HL-60 (cell line): ENCODE results near the gene RRAGD.

ENCODE experiments used
- DNase-seq, 2 experiments: peaks; one replicate each; pipeline ENCODE4 v3.0.0-alpha.2; 2010 to 2020; ENCODE audit warnings: low read depth in 1 of 2, low spot score in 1 of 2
- H3K27ac ChIP-seq: fragments of 250-450 bp; sonication (Bioruptor Pico); replicated peaks from 2 replicates; pipeline ENCODE4 v1.5.1; 2020; ENCODE audit warnings: mild to moderate bottlenecking, moderate library complexity
- H3K27me3 ChIP-seq: fragments of 250-450 bp; sonication (Bioruptor Pico); 2 replicates; pipeline ENCODE4 v1.5.1; 2021; ENCODE audit warnings: mild to moderate bottlenecking, moderate library complexity; ENCODE audit not compliant: insufficient read depth, poor library complexity, severe bottlenecking
- H3K4me3 ChIP-seq: replicated peaks from 2 replicates; pipeline ENCODE4 v1.5.1; 2011; ENCODE audit warnings: mild to moderate bottlenecking, control low read depth, low read length; ENCODE audit not compliant: insufficient read depth
- GABPA ChIP-seq: IDR thresholded peaks from 2 replicates; pipeline ENCODE4 v1.6.1; 2012; ENCODE audit warnings: low read depth
- POLR2AphosphoS5 ChIP-seq: IDR thresholded peaks from 2 replicates; pipeline ENCODE4 v1.6.1; 2012; ENCODE audit warnings: low read depth
- SPI1 ChIP-seq: IDR thresholded peaks from 2 replicates; pipeline ENCODE4 v1.6.1; 2012; ENCODE audit warnings: low read depth, mild to moderate bottlenecking, borderline replicate concordance
- TF ChIP-seq, protein P1 (sequence below): IDR thresholded peaks from 2 replicates; pipeline ENCODE4 v1.6.1; 2012; ENCODE audit warnings: low read depth; ENCODE audit not compliant: insufficient replicate concordance
- TF ChIP-seq, protein P2 (sequence below): IDR thresholded peaks from one replicate; pipeline ENCODE4 v1.5.1; 2011; ENCODE audit warnings: low read length, control low read depth, inconsistent platforms; ENCODE audit not compliant: insufficient read depth

The RRAGD gene

DNA sequence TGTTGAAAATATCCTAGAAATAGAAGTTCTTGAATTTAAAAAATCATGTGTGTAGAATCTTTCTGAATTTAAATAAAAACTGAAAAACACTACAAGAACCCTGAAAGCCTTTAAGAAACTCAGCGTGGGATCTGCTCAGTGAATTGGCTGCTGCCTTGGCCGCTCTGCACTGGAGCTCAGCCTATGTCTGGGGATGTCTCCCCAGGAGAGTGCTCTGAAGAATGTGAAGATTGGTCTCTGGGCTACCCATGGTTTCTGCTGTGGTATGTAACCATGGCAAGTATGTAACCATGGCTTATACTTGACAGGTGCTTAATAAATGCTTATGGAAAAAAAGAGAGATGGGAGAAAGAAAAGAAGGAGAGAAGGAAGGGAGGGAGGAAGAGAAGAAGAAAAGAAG, 3.1 kb upstream of the RRAGD start:
- H3K27ac ChIP-seq, result no peak overlapping the region
- DNase-seq, result no peak
- TF ChIP-seq, protein P1, sequence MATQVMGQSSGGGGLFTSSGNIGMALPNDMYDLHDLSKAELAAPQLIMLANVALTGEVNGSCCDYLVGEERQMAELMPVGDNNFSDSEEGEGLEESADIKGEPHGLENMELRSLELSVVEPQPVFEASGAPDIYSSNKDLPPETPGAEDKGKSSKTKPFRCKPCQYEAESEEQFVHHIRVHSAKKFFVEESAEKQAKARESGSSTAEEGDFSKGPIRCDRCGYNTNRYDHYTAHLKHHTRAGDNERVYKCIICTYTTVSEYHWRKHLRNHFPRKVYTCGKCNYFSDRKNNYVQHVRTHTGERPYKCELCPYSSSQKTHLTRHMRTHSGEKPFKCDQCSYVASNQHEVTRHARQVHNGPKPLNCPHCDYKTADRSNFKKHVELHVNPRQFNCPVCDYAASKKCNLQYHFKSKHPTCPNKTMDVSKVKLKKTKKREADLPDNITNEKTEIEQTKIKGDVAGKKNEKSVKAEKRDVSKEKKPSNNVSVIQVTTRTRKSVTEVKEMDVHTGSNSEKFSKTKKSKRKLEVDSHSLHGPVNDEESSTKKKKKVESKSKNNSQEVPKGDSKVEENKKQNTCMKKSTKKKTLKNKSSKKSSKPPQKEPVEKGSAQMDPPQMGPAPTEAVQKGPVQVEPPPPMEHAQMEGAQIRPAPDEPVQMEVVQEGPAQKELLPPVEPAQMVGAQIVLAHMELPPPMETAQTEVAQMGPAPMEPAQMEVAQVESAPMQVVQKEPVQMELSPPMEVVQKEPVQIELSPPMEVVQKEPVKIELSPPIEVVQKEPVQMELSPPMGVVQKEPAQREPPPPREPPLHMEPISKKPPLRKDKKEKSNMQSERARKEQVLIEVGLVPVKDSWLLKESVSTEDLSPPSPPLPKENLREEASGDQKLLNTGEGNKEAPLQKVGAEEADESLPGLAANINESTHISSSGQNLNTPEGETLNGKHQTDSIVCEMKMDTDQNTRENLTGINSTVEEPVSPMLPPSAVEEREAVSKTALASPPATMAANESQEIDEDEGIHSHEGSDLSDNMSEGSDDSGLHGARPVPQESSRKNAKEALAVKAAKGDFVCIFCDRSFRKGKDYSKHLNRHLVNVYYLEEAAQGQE, result no peak
- TF ChIP-seq GABPA (no peak), POLR2AphosphoS5 (no peak), SPI1 (no peak)
- TF ChIP-seq, protein P2, sequence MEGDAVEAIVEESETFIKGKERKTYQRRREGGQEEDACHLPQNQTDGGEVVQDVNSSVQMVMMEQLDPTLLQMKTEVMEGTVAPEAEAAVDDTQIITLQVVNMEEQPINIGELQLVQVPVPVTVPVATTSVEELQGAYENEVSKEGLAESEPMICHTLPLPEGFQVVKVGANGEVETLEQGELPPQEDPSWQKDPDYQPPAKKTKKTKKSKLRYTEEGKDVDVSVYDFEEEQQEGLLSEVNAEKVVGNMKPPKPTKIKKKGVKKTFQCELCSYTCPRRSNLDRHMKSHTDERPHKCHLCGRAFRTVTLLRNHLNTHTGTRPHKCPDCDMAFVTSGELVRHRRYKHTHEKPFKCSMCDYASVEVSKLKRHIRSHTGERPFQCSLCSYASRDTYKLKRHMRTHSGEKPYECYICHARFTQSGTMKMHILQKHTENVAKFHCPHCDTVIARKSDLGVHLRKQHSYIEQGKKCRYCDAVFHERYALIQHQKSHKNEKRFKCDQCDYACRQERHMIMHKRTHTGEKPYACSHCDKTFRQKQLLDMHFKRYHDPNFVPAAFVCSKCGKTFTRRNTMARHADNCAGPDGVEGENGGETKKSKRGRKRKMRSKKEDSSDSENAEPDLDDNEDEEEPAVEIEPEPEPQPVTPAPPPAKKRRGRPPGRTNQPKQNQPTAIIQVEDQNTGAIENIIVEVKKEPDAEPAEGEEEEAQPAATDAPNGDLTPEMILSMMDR, result no peak
- H3K4me3 ChIP-seq, result no peak overlapping the region
- H3K27me3 ChIP-seq, result no peaks in the 10 kb centered on the region

DNA sequence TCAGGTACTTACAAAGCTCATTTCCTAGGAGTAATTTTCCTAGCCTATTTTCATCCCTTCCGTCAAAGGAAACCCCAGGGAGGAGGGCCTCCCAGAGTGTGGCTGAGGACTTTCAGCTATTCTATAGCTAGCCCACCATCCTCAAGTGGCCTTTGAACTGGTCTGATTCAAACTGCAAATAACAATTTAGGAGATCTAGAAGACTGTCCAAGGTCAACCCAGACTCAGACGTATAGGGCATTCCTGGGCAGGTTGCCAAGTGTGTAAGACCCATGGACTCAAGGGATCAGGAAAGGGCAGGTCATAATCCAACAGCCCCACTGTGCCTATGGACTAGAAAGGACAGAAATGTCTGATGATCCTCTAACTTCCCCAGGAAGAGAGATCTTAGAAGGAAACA, 2.1 kb upstream of the RRAGD start:
- no peak for DNase-seq
- TF ChIP-seq, protein P1, result no peak
- TF ChIP-seq, protein P2, result no peak
- TF ChIP-seq SPI1 (no peak), GABPA (no peak), POLR2AphosphoS5 (no peak)
- Histone ChIP-seq H3K27me3 (no peaks in the 10 kb centered on the region), H3K4me3 (no peak overlapping the region), H3K27ac (no peak overlapping the region)

DNA sequence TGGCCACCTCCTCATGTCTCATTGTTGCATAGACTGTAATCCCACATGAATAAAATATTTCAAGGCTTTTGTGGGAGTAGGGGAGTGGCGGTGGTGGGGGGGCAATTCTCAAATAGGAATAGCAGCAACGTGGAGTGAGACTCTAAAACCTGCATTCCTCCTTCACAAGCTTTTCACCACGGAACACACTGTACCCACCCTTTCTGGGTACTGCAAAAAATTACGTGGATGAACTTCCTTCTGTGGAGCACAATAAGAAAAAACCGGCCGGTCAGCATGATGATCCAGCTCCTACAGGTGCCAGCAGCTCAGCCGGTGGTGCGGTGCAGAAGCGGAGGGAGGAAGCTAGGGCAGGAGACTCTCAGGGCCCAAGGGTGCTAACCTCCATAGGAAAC, 930 bp upstream of the RRAGD start:
- TF ChIP-seq, protein P1, result no peak
- TF ChIP-seq SPI1, result no peak
- TF ChIP-seq, protein P2, result no peak
- TF ChIP-seq POLR2AphosphoS5, result no peak
- no peak for TF ChIP-seq GABPA

More for the DNA sequence above, 930 bp upstream of the RRAGD start:
- Histone ChIP-seq H3K27me3 (no peaks in the 10 kb centered on the region), H3K4me3 (peak overlapping the region; percentile 91), H3K27ac (peak overlapping the region; percentile 91)
- peak in 1 of 2 experiments; percentile 30 for DNase-seq
